Stimulated activated CD4-positive, alpha-beta T cell treated with anti-CD3 and anti-CD28 coated beads, Interleukin-12 subunit alpha, Interleukin-12 subunit beta, amount 100 ng/mL, for 48 hours (primary cell): Measurements from ENCODE around the gene TMEM132E.
A peak's percentile ranks its signal among the peaks of the same experiment; 100 is the strongest.
"Not testable (repeated sequence)": the region's sequence is repeated elsewhere in the genome, so short reads cannot be mapped to it uniquely, and the experiment has no call there.

Experiments
- DNase-seq, 3 donors: peaks; one replicate each; pipeline ENCODE4 v3.0.0-alpha.2; 2020; ENCODE audit warnings: low read depth in 2 of 3, low spot score in 1 of 3

The TMEM132E gene, protein sequence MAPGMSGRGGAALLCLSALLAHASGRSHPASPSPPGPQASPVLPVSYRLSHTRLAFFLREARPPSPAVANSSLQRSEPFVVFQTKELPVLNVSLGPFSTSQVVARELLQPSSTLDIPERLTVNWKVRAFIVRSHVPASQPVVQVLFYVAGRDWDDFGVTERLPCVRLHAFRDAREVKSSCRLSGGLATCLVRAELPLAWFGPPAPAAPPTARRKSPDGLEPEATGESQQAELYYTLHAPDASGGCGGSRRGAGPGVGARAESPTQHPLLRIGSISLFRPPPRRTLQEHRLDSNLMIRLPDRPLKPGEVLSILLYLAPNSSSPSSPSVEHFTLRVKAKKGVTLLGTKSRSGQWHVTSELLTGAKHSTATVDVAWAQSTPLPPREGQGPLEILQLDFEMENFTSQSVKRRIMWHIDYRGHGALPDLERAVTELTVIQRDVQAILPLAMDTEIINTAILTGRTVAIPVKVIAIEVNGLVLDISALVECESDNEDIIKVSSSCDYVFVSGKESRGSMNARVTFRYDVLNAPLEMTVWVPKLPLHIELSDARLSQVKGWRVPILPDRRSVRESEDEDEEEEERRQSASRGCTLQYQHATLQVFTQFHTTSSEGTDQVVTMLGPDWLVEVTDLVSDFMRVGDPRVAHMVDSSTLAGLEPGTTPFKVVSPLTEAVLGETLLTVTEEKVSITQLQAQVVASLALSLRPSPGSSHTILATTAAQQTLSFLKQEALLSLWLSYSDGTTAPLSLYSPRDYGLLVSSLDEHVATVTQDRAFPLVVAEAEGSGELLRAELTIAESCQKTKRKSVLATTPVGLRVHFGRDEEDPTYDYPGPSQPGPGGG (N-terminal part only)

DNA sequence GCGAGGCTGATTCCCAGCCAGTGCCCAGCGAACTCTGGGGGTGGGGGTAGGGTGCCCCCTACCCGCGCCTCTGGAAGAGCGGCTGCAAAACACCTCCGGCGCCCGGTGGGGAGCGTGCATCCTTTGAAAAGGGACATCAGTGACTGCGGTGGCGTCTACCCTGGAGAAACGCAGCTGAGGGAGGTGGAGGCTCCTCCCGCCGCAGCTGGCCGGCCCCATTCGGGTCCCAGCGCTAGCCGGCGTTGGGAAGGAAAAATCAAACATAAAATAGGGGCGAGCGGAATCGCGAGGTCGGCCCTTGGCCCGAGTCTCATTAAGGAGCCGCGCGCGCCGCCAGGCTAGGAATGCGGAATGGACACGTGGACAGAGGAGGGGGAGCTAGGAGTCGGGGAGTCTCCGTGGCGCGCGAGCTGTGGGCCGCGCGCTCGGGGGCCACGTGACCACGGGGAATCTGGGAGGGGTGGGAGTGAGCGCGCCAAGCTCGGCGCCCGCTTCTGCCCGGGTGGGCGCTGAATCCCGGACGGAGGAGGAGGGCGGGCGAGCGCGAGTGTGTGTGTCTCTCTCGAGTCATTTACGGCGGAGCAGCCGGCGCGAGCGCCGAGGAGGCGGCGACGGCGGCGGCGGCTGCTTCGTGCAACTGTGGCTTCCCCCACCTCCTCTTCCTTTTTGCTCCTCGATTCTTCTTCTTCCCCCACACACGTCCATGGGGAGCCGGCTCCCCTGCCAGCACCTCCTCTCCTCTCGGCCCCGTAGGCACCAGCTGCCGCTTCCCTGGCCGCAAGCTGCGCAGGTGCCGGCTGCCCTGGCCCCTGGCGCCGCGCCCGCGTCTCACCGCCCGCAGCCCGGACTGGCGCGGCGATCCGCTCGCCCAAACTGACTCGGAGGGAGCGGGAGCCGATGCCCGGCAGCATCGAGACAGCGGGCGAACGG lies at the start of gene TMEM132E:
Gene TMEM132E, plus strand, starts transcription at position 566 of the 930 bp plus-strand sequence. CDS start 1,495 bp downstream, outside the sequence.
- DNase-seq, result no peak

DNA sequence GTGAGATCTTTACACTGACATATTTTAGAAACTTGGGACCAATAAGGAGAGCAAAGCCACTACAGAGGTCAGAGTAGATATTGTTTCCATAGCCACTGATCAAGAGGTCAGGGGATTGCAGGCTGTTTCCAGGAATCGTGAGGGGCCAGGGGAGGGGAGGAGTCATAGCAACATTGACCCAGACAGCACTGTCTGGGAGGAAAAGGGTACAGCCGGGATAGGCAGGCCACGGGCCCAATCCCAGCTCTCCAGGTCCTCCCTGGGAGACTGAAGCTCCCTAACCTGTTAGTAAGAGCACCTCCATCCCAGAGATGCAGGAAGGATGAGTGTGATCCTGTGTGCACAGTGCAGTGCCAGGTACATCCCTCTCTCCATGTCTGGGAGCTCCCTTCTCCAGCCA lies 48.5 kb upstream of the TMEM132E start:
- no peak for DNase-seq

DNA sequence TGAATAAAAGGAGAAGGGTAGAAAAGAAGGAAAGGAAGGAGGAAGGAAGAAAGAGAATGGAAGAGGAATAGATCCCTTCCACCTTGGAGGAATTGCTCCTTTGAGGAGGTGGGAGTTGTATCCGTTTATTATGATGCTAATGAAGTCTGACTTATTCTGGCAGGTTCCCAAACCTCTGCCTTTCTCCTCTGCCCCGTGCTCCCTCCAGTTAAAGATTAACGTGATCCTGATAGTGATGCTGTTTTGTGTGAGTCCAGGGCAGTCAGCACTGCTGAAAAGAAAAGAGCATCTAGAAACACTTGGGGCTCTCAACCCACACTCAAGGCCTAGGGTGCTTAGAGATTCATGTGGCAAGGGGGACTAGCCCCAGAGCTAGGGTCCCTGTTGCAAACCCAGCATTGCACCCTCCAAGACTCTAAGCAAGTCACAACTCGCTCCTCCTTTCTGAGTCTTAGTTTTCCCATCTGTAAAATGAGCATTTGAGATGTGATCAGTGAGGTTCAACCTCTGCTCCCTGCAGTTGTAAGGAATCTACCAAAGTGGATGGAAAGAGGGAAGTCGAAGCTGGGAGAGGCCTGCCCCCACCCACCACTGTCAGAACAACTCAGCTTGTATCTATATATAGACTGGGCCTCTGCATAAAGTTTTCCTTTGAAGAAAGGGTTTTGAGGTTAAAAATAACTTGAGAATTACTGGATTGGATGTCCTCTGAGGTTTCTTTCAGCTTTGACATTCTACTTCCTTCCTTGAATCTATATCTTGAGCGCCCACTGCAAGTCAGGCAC lies 46.9 kb upstream of the TMEM132E start:
- no peak for DNase-seq

- DNase-seq, result no peak
Measured at GRCh38 chr17:34533806-34534527, 45.4 kb upstream of the TMEM132E start.

- DNase-seq, result no peak
Measured at GRCh38 chr17:34537445-34537844, 41.9 kb upstream of the TMEM132E start.

DNA sequence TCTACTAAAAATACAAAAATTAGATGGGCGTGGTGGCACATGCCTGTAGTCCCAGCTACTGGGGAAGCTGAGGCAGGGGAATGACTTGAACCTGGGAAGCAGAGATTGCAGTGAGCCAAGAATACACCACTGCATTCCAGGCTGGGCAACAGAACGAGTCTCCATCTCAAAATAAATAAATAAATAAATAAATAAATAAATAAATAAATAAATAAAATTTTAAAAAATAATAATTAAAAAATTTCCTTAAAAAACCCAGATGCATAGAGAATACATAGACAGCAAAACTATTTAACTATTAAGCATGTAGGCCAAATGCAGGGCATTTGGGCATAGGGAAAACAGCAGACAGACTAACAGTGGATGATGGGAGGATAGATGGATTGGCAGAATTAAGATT lies 40.8 kb upstream of the TMEM132E start:
- DNase-seq, result not testable (repeated sequence)

GRCh38 chr17:34539881-34540280 lies 39.5 kb upstream of the TMEM132E start:
- DNase-seq, result no peak

DNA sequence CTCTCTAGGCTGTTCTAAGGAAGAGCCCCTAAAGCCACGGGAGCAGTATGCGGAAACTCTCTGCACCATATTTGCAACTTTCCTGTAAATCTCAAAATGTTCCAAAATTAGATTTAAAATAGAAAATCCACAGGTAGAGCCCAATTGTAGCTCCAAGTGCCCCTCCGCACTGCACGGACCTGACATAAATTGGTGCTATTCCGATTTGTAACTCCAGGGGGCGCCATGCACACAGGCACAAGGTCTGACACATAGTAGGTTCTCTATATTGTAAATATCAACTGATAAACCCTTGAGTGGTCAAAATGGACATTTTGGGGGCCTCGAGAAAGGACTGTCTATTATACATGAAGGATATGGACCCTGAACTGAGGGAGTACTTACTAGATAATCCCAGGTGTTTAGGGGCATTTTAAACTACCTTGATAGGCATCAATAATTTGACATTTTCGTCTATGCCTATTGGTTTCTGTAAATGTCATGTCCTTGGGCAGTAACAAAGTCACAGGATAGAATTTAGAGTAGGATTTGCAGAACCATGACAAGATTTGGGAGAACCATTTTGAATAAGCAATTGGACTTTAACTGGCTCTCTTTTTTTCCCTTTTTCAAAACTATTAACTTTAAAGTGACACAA lies 36.6 kb upstream of the TMEM132E start:
- peak in 2 of 3 donors; percentile 35 to 62 for DNase-seq

GRCh38 chr17:34547453-34548063 lies 31.8 kb upstream of the TMEM132E start:
- DNase-seq, result no peak

DNA sequence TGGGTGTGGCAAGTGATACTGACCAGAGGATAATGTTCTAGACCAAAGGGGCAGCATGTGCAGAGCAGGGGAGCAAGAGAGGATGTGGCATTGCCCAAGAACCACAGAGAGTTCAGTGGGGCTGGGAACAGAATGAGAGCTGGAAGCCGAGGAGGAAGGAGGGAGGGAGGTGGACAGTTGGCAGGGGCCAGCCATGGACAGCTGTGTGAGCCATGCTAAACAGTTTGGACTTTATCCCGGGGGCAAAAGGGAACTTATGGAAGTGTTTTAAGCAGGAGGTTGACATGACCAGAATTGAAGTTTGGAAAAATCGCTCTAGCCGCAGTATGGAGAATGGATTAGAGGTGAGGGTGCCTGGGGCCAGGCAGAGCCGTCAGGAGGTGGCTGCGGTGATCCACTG lies 29.4 kb upstream of the TMEM132E start:
- DNase-seq, result no peak

DNA sequence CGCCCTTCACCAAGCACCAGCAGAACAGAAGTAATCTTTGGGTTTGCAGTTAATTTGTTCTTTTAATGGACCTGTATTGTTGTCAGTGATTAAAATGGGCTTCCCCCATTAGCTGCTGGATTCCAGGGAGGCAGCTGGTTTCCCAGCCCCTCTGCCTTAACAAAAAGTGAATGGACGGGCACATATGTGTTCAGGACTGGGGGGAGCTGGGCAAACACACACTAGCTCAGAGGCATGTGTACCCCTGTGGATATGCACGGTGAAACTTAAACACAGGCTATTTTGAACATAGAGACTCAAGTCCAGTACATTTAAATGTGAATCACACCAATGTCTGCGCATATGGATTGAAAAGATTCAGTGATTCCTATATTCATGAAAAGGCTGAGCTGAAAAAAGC lies 25.5 kb upstream of the TMEM132E start:
- DNase-seq, result no peak

GRCh38 chr17:34556384-34556783 lies 23.0 kb upstream of the TMEM132E start:
- DNase-seq, result no peak

- DNase-seq, result no peak
Measured at GRCh38 chr17:34556931-34557330, 22.5 kb upstream of the TMEM132E start.

- no peak for DNase-seq
Measured at GRCh38 chr17:34561328-34561727, 18.1 kb upstream of the TMEM132E start.

DNA sequence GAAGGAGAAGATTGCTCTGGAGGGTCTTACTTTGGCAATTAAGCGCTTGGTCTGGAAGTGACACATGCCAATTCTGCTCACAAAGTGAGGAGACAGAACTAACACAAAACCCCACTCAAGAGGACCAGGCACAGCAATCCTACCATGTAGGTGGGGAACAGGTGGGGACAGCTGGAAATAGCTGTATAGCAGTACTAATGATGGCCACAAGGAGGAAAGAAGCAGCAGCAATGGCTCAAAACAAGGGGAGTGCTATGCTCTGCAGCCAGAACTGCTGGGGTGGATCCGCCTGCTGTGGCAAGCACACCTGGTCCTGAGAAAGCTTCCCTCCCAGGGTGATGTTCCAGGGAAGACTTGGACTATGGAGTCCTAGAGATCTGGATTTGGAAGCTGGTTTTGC lies 17.0 kb upstream of the TMEM132E start:
- DNase-seq, result no peak

DNA sequence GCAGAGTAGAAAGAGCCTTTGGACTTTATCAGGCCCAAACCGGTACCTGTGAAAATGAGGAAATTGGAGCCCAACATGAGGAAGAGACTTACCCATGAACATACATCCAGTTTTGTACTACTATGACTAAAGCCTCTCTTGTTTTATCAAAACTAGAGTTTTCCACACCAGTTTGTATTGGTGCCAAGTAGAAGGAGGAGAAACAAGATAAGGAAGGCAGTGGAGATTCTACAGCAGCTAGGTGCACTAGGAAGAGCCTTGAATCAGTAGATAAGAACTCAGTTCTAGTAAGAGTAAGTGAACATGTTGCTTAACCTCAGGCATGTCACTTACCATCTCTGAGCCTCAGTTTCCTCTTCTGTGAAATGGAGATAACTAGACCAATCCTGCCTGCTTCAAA lies 13.7 kb upstream of the TMEM132E start:
- DNase-seq, result no peak

GRCh38 chr17:34566201-34566600 lies 13.2 kb upstream of the TMEM132E start:
- DNase-seq, result no peak

- no peak for DNase-seq
Measured at GRCh38 chr17:34566873-34567272, 12.5 kb upstream of the TMEM132E start.
